AG10803 (cell line): ENCODE measurements around the gene CDC37.
"Not testable (repeated sequence)": the region's sequence is repeated elsewhere in the genome, so short reads cannot be mapped to it uniquely, and the experiment has no call there.

Experiments used
- DNase-seq: peaks from one replicate; pipeline ENCODE4 v3.0.0; 2010; ENCODE audit warnings: low read depth
- H3K4me3 ChIP-seq: 2 replicates; pipeline ENCODE4 v1.5.1; 2011; ENCODE audit warnings: mild to moderate bottlenecking, low read length, control low read depth
- CTCF ChIP-seq: conservative IDR thresholded peaks from 2 replicates; pipeline ENCODE4 v1.5.1; 2011; ENCODE audit warnings: mild to moderate bottlenecking, low read length, control low read depth, inconsistent platforms

CDC37 gene

DNA sequence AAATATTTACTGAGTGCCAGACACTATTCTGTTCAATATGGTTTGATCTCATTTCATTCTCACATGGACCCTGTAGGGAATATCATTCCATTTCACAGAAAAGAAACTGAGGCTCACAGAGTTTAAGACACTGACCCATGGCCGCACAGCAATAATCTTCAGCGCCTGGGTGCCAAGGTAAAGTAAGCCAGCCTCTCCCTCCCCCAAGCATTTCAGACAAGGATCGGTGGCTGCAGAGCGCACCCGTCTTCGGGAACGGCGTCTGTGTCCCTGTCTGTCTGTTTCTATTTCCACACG is 12.7 kb upstream of the CDC37 start:
- H3K4me3 ChIP-seq: peak overlapping the region; percentile 68
- TF ChIP-seq CTCF: no peak
- no peak for DNase-seq

GRCh38 chr19:10412257-10412977 is 9.1 kb upstream of the CDC37 start:
- no peak overlapping the region for H3K4me3 ChIP-seq
- TF ChIP-seq CTCF: no peak

DNA sequence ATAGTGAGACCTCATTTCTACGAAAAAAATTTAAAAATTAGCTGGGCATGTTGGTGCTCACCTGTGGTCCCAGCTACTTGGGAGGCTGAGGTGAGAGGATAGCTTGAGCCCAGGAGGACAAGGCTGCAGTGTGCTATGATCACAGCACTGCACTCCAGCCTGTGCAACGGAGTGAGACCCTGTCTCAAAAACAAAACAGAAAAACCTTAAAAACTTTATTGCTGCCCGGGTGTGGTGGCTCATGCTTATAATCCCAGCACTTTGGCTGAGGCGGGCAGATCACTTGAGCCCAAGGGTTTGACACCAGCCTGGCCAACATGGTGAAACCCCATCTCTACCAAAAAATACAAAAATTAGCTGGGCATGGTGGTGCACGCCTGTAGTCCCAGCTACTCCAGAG is 7.9 kb upstream of the CDC37 start:
- not testable (repeated sequence) for DNase-seq, H3K4me3 ChIP-seq

More at GRCh38 chr19:10412257-10412977, 9.1 kb upstream of the CDC37 start:
- DNase-seq: no peak

DNA sequence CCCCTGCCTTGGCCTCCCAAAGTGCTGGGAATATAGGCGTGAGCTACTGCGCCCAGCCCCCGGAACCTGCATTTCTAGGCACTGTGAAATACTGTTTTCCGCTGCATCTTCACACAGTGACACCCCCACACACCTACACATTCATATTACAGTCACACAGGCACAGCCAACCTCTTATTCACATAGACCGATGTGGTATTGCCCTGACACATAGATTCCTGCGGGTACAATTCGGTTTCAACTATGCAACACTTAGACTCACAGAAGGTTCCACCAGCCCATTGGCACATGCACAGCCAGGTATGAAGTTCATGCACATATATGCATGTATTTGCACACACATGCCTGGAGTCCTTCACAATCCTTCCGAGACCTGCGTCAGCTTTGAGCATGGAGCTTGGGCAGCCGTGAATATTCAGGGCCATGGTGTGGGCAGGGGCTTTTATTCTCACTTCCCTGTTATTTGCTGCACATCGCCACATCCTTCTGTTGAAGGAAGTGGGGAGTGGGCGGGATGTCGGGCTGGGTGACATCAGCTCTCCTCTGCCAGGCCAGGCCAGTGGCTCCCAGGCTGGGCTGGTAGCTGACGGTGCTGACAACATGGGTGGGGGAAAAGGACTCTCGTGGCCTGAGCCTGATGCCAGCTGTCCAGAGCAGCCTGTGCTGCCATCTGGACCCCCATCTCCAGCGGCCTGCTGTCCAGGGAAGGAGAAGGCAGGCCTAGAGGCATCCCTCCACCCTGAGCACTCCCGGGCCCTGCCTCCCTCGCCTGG is 5.4 kb upstream of the CDC37 start:
- DNase-seq: no peak
- H3K4me3 ChIP-seq: no peak overlapping the region
- TF ChIP-seq CTCF: no peak

- DNase-seq: no peak
- no peak overlapping the region for H3K4me3 ChIP-seq
- TF ChIP-seq CTCF: no peak
Measured at GRCh38 chr19:10407096-10407495, 3.8 kb upstream of the CDC37 start.

DNA sequence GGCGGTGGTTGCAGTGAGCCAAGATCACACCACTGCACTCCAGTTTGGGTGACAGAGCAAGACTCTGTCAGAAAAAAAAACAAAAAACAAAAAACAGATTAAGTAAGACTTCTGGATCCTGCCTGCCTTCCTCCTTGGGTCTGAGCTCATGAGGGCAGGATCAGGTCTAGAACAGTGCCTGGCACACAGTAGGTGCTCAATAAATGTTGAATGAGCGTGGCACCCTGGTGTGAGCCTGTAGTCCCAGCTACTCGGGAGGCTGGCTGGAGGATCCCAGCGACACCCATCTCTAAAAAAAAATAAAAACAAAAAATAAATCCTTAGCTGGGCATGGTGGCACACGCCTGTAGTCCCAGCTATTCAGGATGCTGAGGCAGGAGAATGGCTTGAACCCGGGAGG is 2.8 kb upstream of the CDC37 start:
- H3K4me3 ChIP-seq: no peak overlapping the region
- TF ChIP-seq CTCF: no peak
- no peak for DNase-seq

DNA sequence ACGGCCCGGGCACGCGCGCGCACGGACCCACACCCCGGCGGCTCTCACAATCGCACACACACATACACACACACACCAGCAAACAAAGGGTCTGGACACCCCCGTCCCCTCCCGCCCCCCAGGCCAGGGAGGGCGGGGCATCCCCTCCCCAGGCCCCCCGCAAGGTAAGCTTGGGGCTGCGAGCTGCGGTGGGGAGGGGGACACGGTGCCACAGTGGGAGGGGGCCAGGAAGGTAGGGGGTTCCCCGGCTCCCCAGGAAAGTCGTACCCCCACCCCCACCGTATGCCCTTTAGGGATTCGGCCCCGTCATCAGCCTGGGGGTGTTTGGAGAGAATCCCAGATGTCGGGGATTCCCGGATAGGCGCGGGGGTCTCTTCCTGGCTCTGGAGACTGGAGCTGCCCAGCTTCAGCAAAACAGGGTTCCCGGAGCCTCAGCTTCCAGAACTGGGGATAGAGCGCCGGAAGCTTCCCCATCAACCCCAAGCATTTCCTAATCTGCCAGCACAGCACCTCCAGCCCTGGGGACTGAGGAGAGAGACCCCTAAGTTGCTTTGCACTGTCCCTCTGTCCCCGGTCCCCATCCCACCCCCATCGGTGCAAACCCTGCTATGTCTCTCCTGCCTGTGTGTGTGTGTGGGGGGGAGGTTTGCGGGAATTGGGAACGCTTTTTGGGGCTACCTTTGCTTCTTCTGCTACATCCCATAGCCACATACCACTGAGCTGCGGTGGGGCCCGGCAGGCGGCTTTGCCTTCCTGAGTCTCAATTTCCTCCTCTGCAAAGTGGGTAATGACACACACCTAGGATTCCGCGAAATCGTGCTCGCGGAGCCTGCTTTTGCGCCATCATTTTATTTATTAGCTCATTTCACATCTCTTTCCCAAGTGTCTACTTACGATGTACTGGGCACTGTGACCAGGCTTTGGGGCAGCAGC is 1.8 kb upstream of the CDC37 start:
- no peak for DNase-seq
- H3K4me3 ChIP-seq: peak overlapping the region; percentile 99
- TF ChIP-seq CTCF: no peak
